Dedifferentiated amniotic fluid mesenchymal stem cell (primary cell): Measurements from ENCODE around the gene SLF1.

Source experiments
- DNase-seq: peaks from one replicate; pipeline ENCODE4 v3.0.0-alpha.2; 2016; ENCODE audit errors: extremely low spot score

Gene SLF1

GRCh38 chr5:94711785-94712184 is 93.3 kb downstream of the SLF1 start:
- no peak for DNase-seq

GRCh38 chr5:94715768-94716167 is 97.3 kb downstream of the SLF1 start:
- DNase-seq = no peak

- DNase-seq = no peak
These were observed 106.7 kb downstream of the SLF1 start for GRCh38 chr5:94725142-94725541.

- DNase-seq = no peak
These were observed 113.0 kb downstream of the SLF1 start for GRCh38 chr5:94731471-94731870.

- no peak for DNase-seq
These were observed 118.0 kb downstream of the SLF1 start for GRCh38 chr5:94736498-94736897.

GRCh38 chr5:94740286-94740685 is 121.8 kb downstream of the SLF1 start:
- DNase-seq = no peak

GRCh38 chr5:94742852-94743251 is 124.4 kb downstream of the SLF1 start:
- no peak for DNase-seq

- DNase-seq = no peak
These were observed 126.4 kb downstream of the SLF1 start for GRCh38 chr5:94744906-94745305.

- DNase-seq = no peak
These were observed 127.6 kb downstream of the SLF1 start for GRCh38 chr5:94745786-94746730.

- DNase-seq = no peak
These were observed 128.3 kb downstream of the SLF1 start for GRCh38 chr5:94746731-94747124.
